ENCODE measurements around the gene RIN2.

DNA sequence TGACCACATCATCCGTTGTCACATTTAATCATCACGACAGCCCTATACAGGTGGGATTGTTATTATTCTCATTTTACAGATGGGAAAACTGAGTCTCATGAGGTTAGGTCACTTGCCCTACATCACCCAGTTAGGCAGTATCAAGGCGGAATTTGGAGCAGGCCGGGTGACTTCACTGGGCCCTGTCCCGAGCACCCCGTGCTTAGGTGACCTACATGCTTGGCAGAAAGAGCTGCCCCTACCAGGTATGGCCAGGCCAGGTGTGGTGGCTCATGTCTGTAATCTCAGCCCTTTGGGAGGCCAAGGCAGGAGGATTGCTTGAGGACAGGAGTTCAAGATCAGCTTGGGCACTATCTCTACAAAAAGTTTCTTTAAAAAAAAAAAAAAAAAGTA is 44.0 kb downstream of the RIN2 start:
- TF ChIP-seq, protein P1, sequence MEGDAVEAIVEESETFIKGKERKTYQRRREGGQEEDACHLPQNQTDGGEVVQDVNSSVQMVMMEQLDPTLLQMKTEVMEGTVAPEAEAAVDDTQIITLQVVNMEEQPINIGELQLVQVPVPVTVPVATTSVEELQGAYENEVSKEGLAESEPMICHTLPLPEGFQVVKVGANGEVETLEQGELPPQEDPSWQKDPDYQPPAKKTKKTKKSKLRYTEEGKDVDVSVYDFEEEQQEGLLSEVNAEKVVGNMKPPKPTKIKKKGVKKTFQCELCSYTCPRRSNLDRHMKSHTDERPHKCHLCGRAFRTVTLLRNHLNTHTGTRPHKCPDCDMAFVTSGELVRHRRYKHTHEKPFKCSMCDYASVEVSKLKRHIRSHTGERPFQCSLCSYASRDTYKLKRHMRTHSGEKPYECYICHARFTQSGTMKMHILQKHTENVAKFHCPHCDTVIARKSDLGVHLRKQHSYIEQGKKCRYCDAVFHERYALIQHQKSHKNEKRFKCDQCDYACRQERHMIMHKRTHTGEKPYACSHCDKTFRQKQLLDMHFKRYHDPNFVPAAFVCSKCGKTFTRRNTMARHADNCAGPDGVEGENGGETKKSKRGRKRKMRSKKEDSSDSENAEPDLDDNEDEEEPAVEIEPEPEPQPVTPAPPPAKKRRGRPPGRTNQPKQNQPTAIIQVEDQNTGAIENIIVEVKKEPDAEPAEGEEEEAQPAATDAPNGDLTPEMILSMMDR (IDR thresholded peaks at IDR 0.05; ENCODE audit: insufficient read depth, low read depth, low read length), result no peak
- TF ChIP-seq EZH2 (IDR thresholded peaks at IDR 0.05; ENCODE audit: insufficient read depth, low read length), result no peak

All from astrocyte (in vitro differentiated cells and primary cell).